Mesothelial cell of epicardium (in vitro differentiated cells): ENCODE measurements around the gene HSPA12A. TPM values are rescaled to one million over a fixed set of nuclear protein-coding genes. Genes with fewer than 3 reads are reported as not detected.

ENCODE experiments used
- DNase-seq, 2 experiments: peaks; one replicate each; pipeline ENCODE4 v3.0.0; 2021; ENCODE audit warnings: low spot score in 2 of 2; ENCODE audit not compliant: unreplicated experiment in 2 of 2
- H3K27ac Mint-ChIP-seq: 2 replicates; pipeline ENCODE4 v1.8.0; 2021; ENCODE audit warnings: mixed read lengths
- H3K27me3 Mint-ChIP-seq: 2 replicates; pipeline ENCODE4 v1.8.0; 2021; ENCODE audit warnings: low read depth, mixed read lengths
- H3K36me3 Mint-ChIP-seq: 2 replicates; pipeline ENCODE4 v1.8.0; 2021; ENCODE audit warnings: mixed read lengths
- H3K4me1 Mint-ChIP-seq: 2 replicates; pipeline ENCODE4 v1.8.0; 2021; ENCODE audit warnings: mixed read lengths
- H3K4me3 Mint-ChIP-seq: 2 replicates; pipeline ENCODE4 v1.8.0; 2021; ENCODE audit warnings: mild to moderate bottlenecking, moderate library complexity, mixed read lengths
- H3K9me3 Mint-ChIP-seq: 2 replicates; pipeline ENCODE4 v1.8.0; 2021; ENCODE audit warnings: mixed read lengths
- CTCF ChIP-seq: fragments of 200-600 bp; sonication (generic); IDR thresholded peaks from one replicate; pipeline ENCODE4 v1.5.0; 2021; ENCODE audit warnings: antibody characterized with exemption; ENCODE audit not compliant: unreplicated experiment
- total RNA-seq: library from RNA; stranded (reverse); gene quantifications from 3 replicates; pipeline ENCODE4 v1.2.1, GENCODE V29; 2021

Gene HSPA12A
- total RNA-seq, 1 donor from 2014 or later: 11.8 TPM

DNA sequence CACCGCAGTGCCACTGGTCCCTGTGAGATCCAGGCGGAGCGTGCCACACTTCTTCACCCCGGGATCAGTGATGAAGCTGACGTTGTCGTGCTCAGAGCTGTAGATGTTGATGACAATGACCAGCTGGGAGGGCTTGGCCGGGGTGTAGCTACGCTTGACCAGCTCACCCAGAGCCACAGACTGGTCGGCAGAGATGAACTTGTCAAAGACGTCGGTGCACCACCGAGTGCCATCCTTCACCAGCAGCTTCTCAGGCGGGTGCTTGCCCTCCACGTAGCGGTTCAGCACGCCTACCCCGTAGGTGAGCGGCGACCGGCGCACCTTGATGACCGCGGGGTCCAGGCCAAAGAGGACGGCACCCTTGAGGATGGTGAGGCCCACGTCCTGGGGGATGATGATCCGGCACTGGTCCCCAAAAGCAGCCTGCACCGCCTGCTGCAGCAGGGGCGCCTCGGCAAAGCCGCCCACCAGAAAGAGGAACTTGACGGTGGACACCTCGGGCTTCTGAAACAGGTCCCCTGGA, 67.4 kb downstream of the HSPA12A start:
- Mint-ChIP-seq H3K4me1 (peaks cover 16% of the 10 kb centered on the region), H3K27ac (no peak overlapping the region), H3K36me3 (no peaks in the 10 kb centered on the region), H3K9me3 (no peaks in the 10 kb centered on the region), H3K4me3 (no peak overlapping the region), H3K27me3 (peaks cover 12% of the 10 kb centered on the region)
- DNase-seq: no peak
- no peak for TF ChIP-seq CTCF

- TF ChIP-seq CTCF: no peak
- DNase-seq: no peak
These were observed 68.5 kb downstream of the HSPA12A start for GRCh38 chr10:116673866-116674265.

DNA sequence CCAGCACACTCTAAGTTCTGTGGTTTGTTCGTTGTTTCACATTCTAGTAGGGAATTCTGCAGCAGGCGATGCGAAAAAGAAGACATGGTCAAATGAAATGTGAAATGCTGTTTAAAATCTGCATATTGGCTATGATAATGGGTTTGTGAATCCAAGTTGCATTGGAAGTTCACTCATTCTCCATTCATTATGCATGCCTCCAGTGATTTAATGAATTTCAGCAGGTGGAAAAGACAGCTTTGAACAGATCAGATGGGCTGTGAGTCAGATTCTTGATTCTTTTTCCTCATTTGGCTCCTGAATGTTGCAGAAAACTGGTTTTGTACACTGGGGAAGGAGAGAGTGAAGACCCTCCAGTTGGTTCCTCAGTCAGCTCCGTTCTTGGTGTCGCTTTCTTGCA, 69.5 kb downstream of the HSPA12A start:
- peaks cover 4% of the 10 kb centered on the region for H3K36me3 Mint-ChIP-seq
- TF ChIP-seq CTCF: no peak
- peaks cover 12% of the 10 kb centered on the region for H3K27me3 Mint-ChIP-seq

More at GRCh38 chr10:116673866-116674265, 68.5 kb downstream of the HSPA12A start:
- peaks cover 23% of the 10 kb centered on the region for H3K4me1 Mint-ChIP-seq
- no peaks in the 10 kb centered on the region for H3K36me3 Mint-ChIP-seq
- no peaks in the 10 kb centered on the region for H3K9me3 Mint-ChIP-seq
- no peak overlapping the region for H3K4me3 Mint-ChIP-seq
- H3K27ac Mint-ChIP-seq: no peak overlapping the region
- H3K27me3 Mint-ChIP-seq: peaks cover 12% of the 10 kb centered on the region

DNA sequence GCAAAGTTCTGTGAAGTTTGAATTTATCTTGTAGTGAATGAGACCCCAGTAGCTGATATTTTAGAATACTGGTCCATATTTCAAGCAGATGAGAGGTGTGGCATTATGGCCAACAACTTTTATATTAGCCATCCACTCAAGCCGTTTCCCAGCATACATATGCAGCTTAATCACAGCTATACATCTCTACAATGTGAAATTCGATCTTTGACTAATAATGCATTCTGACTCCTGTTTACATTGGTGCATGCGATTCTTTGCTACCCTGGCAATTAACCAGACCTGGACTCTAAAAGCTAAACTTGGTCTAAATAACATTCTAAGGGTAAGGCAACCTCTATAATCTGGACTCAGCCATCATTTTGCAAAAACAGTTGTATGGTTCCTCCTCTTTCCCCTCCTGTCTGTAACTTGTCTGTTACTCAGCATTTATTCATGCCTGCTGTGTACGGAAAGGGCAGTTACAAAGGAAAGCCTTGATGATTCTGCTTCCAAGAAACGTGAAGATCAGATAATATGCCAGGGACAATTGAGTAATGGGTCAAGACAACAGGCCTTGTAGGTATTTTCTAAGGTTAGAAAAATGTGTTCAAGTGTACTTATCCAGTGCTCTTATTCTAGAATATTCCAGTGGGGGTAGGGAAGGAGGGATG, 71.0 kb downstream of the HSPA12A start:
- H3K27me3 Mint-ChIP-seq: peaks cover 12% of the 10 kb centered on the region
- no peak overlapping the region for H3K27ac Mint-ChIP-seq
- peak overlapping the region; percentile 75 for H3K4me3 Mint-ChIP-seq
- H3K9me3 Mint-ChIP-seq: peaks cover 6% of the 10 kb centered on the region
- H3K4me1 Mint-ChIP-seq: peaks cover 25% of the 10 kb centered on the region
- no peak for DNase-seq
- no peak for TF ChIP-seq CTCF
- H3K36me3 Mint-ChIP-seq: peaks cover 15% of the 10 kb centered on the region

More for the DNA sequence above, 69.5 kb downstream of the HSPA12A start:
- Mint-ChIP-seq H3K27ac (no peak overlapping the region), H3K4me3 (no peak overlapping the region), H3K9me3 (no peaks in the 10 kb centered on the region), H3K4me1 (peaks cover 23% of the 10 kb centered on the region)
- DNase-seq: no peak

- Mint-ChIP-seq H3K27me3 (peaks cover 8% of the 10 kb centered on the region), H3K9me3 (peaks cover 6% of the 10 kb centered on the region), H3K4me1 (peaks cover 25% of the 10 kb centered on the region), H3K27ac (no peak overlapping the region), H3K4me3 (peak overlapping the region; percentile 75), H3K36me3 (peaks cover 16% of the 10 kb centered on the region)
- DNase-seq: no peak
- TF ChIP-seq CTCF: no peak
These were observed 71.7 kb downstream of the HSPA12A start for GRCh38 chr10:116670706-116671105.
